ENCODE measurements around the gene NEBL. TPM values are rescaled to one million over a fixed set of nuclear protein-coding genes. Genes with fewer than 3 reads are reported as not detected.

The NEBL gene
- polyA plus RNA-seq, 4 donors: 25.4 to 92.3 (median 88.0) TPM

DNA sequence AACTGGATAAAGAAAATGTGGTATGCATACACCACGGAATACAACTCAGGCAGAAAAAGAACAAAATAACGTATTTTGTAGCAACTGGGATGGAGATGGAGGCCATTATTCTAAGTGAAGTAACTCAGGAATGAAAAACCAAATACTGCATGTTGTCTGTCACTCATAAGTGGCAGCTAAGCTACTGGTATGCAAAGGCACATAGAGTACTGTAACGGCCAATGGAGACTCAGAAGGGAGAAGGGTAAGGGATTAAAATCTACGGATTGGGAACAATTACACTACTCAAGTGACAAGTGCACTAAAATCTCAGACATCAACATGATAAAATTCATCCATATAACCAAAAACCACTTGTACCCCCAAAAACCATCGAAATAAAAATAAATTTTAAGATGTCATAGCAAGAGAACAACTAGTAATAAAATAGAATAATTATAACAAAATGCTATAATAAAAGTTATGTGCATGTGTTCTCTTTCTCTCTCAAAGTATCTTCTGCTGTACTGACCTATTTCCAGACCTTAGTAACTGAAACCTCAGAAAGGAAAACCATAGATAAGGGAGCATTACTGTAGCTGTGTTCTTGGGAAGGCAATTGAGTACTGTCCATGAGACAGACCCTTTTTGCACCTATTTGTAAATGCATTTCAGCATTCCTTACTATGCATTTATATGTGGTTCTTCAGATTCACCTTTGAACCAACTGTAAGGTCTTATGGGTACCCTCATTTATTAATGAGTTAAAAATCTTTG, 6.7 kb upstream of the NEBL start:
- no peak for DNase-seq (ENCODE audit: low read depth in 4 of 4, low spot score in 3 of 4)

DNA sequence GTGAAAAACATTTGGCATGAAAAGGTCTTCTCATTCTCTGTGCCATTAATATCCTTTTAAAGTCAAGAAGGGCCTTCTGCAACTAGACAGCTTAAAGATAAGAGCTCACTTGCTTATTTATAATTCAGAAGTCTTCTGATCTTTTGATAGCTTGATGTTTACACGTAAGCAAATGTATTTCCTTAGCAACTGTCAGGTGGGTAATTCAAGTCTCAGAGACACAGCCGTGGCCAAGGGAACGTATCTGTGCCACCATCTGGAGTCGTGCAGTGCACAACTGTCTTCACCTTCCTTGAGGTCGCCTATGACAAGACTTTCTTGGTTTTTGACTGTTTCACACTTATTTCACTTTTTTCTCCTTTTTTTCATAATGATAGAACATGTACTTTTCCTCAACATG, 4.0 kb upstream of the NEBL start:
- DNase-seq (ENCODE audit: low read depth in 4 of 4, low spot score in 3 of 4): no peak

GRCh38 chr10:20898866-20899535, 1.9 kb upstream of the NEBL start:
- no peak for DNase-seq (ENCODE audit: low read depth in 4 of 4, low spot score in 3 of 4)

DNA sequence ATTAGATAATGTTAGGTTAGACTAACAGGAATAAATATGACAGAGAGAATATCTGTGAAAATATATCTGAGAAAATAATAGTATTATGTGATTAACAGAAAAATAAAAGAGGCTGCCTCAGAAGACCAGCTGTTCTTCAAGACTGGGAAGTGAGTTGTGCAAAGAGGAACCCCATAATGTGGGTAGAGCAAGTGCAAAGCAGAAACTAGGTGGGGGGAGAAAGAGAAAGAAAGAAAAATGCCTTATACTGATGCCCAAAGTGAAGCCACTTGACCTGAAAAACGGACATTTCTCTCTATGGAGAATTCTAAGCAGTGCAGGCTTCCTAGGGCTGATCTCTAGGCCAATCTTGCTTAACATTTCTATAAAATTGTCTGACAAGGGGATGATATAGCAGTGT, 3.8 kb downstream of the NEBL start:
- no peak for DNase-seq (ENCODE audit: low read depth in 4 of 4, low spot score in 3 of 4)

- no peak for DNase-seq (ENCODE audit: low read depth in 4 of 4, low spot score in 3 of 4)
Observed at GRCh38 chr10:20892796-20893195, 4.3 kb downstream of the NEBL start.

- DNase-seq (ENCODE audit: low read depth in 4 of 4, low spot score in 3 of 4): no peak
Observed at GRCh38 chr10:20892011-20892585, 5.0 kb downstream of the NEBL start.

DNA sequence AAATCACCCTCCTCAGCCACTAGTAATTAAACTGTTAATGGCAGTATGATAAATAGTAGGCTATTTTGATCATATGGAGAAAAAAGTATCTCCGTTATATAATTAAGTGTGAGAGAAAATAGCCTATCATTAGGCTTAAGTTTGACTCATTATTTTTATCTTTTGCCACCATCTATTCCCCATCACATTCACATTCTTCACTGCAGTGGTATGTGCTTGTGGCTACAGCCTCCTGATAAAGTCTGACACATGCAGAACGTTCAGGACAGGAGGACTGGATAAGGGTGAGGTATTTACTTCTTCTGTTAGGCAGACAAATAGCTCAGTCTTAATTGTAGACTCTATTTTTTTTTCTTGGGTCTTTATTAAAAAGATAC, 5.8 kb downstream of the NEBL start:
- DNase-seq (ENCODE audit: low read depth in 4 of 4, low spot score in 3 of 4): no peak

- DNase-seq (ENCODE audit: low read depth in 4 of 4, low spot score in 3 of 4): no peak
Observed at GRCh38 chr10:20890491-20891337, 6.4 kb downstream of the NEBL start.

- DNase-seq (ENCODE audit: low read depth in 4 of 4, low spot score in 3 of 4): no peak
Observed at GRCh38 chr10:20890009-20890408, 7.1 kb downstream of the NEBL start.

DNA sequence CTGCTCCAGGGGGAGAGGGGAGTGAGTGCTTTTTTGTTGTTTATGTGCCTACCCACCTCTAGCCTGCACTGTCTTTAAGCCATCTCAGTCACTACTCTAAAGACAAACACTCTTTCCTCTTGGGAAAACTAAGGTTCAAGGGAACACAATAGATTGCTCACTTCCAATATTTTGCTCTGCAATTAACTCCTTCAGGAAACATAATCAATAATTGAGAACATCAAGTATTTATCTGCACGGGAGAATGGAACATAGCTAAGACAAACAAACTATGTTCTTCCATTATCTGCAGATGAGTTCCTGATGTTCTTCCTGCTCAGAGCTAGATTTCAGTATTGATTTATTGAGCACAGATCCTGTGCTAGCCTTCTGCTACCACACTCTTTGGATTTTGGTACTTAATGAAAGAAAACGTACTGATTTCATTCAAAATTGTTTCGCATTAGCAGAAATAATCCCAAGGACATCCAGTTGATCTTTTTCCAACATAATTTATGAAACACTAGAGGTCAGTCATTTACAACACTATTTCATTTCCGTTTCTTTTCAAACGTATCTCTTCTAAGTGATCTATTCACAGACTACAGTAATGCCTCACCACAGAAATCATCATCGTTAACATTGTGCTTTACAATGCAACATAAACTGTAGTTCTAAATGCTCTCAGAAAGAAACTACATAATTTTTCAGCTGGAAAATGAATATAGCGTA, 8.3 kb downstream of the NEBL start:
- DNase-seq (ENCODE audit: low read depth in 4 of 4, low spot score in 3 of 4): no peak

DNA sequence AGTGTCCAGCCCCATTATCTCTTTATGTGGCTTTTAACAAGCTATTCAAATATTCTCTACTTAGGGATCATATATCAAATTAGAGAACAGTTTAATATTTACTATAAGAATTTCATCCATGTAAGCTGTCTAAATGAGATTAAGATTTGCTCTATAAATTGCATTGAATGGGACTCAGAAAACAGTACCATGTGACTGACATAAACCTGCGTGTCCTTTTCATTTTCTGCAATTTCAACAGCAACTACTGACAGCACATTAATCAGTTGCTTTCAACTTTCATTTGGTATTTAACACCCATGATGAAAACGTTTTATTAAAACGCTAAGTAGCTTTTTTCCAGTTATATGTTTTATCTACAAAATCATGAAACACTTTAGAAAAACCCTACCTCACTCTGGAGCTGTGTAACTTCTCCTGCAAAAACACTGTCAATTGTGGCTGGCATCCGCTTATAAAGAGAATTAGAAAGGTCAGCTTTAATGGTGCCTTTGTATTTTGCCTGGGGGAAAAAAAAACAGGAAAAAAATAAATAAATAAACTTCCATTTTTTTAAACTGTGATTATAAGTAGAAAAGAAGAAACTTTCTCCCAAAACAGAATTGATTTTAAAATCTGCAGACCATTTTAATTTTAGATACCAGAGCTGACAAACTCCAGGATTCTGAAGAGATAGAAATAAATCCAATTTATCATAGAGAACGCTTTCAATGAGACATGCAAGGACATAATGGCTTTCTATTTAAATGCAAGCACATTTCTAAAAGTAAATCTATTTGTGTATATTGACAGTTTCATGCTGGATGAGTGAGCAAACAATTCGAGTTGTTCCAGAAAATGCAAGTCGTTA, 9.2 kb downstream of the NEBL start:
- DNase-seq (ENCODE audit: low read depth in 4 of 4, low spot score in 3 of 4): no peak

GRCh38 chr10:20885678-20886077, 11.4 kb downstream of the NEBL start:
- no peak for DNase-seq (ENCODE audit: low read depth in 4 of 4, low spot score in 3 of 4)

GRCh38 chr10:20883552-20883951, 13.6 kb downstream of the NEBL start:
- DNase-seq (ENCODE audit: low read depth in 4 of 4, low spot score in 3 of 4): no peak

DNA sequence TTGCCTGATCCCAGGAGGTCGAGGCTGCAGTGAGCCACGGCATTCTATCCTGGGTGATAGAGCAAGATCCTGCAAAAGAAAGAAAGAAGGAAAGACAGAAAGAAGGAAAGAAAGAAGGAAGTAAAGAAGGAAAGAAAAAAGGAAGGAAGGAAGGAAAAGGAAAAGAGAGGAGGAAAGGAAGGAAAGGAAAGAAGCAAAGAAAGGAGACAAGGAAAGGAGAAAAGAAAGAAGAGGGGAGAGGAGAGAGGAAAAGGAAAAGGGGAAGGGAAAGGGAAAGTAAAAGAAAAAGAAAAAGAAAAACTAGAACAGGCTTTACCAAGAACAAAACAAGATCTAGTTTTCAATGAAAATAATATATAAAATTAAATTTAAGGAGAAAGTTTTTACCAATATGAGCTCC, 15.0 kb downstream of the NEBL start:
- no peak for DNase-seq (ENCODE audit: low read depth in 4 of 4, low spot score in 3 of 4)

DNA sequence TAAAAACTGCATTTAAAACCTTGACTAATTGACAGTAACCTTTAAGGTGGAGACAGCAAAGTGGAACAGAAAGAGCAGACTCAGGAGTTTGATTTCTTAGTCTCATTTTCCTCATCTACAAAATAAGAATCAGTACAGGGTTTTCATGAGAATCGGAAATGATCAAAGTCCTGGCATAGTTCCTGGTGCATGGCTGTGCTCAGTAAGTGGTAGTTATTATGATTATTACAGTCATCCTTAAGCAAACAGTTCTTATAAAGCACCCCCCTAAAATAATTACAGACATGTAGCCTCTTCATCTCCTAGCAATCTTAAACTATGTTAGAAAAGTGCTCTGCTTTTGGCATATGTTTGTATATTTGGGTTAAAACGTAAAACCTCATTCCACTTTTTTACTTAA, 18.0 kb downstream of the NEBL start:
- DNase-seq (ENCODE audit: low read depth in 4 of 4, low spot score in 3 of 4): no peak

- no peak for DNase-seq (ENCODE audit: low read depth in 4 of 4, low spot score in 3 of 4)
Observed at GRCh38 chr10:20877986-20878983, 18.8 kb downstream of the NEBL start.

DNA sequence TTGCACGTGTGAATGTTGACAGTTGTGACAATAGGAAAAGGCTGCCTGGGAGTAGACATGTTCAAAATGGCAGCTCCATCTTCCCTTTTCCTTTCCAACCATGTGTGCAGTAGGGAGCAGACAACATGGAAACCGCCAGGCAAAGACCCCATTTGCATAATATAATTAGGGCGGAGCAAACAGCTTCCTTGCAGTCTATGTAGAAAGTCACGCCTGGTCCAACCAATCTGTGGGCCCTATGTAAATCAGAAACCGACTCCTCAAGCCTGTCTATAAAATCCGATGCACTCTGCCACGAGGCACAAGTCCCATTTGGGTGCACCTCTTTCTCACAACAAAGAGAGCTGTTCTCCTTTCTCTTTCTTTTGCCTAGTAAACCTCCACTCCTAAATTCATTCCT, 19.6 kb downstream of the NEBL start:
- no peak for DNase-seq (ENCODE audit: low read depth in 4 of 4, low spot score in 3 of 4)

- no peak for DNase-seq (ENCODE audit: low read depth in 4 of 4, low spot score in 3 of 4)
Observed at GRCh38 chr10:20874261-20874660, 22.9 kb downstream of the NEBL start.

Data from left renal pelvis (tissue), 4 donors.